NCI-H345 treated with DMSO at 0.1 percent for 48 hours (cell line): ENCODE data around the gene MELTF.

ENCODE experiments used
- DNase-seq: peaks from one replicate; lab custom pipeline; 2025; ENCODE audit not compliant: unreplicated experiment; lab: John Stamatoyannopoulos, UW

The MELTF gene

DNA sequence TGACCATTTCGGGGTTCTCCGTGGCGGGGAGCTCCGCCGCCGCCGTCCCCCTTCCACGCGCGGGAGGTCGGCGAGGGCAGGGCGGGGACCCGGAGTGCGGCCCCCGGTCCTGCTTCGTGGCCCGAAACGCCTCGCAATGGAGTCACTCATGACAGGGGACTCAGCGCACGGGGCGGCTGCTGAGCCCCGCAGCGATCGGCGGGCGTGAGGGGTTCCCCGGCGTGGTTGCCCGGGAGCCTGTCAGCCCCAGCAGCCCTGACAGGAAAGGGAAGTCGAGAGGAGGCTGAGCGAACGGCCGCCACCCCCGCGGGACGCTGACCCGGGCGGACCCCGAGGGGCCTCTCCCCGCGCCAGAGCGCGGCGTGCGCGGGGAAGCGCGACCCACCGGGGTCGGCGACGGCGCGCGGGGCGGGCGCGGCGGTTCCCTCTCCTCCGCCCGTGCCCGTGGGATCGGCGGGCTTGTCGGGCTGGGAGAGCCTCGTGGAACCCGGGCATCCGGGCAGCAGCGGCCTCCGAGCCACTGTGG lies 60.4 kb downstream of the MELTF start:
- no peak for DNase-seq

- no peak for DNase-seq
Measured at GRCh38 chr3:196968233-196969133, 61.1 kb downstream of the MELTF start, which contains the start of gene PIGZ. PIGZ (minus strand) TSS chr3:196968833; CDS start chr3:196952031, 16,802 bp downstream.

DNA sequence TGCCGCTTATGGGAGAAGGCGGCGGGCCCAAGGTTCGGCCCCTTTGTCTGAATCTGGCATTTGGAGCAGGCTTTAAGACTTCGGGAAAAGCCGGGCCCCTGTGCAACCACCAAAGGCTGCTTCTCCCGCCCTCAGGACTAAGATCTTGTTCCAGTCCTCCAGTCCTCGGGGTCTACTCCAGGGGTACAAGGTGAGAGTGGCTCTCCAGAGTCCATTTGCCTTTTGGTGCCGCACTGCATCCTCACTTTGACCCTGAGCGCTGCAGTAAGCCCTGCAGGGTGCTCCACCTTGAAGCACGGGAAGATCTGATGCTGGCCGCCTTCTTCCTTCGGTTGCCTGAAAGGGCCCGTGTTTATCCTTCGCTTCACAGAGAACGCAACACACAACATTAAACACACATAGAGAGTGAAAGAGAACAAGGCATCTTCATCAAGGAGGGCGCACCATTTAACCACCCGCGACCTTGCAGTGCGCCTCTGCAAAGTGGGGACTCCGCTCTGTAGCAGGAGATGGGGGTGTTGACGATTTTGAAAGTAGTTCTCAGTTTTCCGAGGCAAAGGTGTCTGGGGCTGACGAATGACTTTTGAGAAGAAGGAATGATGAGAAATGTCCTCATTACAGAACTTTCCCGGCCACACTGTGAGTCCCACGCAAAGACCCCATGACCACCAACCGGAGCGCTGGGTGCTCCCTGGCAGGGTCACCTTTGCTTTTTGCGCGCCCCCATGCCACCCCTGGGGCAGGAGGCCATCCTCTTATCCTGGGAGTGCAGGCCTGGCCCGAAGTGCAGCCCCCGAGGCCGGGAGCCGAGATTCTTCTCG lies 62.0 kb downstream of the MELTF start:
- no peak for DNase-seq

- DNase-seq: no peak
Measured at GRCh38 chr3:196966526-196967401, 62.9 kb downstream of the MELTF start.

- no peak for DNase-seq
Measured at GRCh38 chr3:196965804-196966173, 63.8 kb downstream of the MELTF start.

- DNase-seq: no peak
Measured at GRCh38 chr3:196965112-196965803, 64.4 kb downstream of the MELTF start.

GRCh38 chr3:196963631-196963953 lies 66.0 kb downstream of the MELTF start:
- DNase-seq: no peak

- DNase-seq: no peak
Measured at GRCh38 chr3:196962930-196963630, 66.5 kb downstream of the MELTF start.

DNA sequence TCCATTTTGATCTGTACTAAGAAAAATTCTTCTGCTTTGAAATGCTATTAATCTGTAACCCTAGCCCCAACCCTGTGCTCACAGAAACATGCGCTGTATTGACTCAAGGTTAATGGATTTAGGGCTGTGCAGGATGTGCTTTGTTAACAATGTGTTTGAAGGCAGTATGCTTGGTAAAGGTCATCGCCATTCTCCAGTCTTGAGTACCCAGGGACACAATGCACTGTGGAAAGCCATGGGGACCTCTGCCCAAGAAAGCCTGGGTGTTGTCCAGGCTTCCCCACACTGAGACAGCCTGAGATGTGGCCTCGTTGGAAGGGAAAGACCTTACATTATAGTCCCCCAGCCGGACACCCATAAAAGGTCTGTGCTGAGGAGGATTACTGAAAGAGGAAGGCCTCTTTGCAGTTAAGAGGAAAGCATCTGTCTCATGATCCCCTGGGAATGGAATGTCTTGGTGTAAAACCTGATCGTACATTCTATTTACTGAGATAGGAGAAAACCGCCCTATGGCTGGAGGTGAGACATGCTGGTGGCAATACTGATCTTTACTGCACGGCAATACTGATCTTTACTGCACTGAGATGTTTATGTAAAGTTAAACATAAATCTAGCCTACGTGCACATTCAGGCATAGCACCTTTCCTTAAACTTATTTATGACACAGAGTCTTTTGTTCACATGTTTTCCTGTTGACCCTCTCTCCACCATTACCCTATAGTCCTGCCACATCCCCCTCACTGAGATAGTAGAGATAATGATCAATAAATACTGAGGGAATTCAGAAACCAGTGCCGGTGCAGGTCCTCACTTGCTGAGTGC lies 67.3 kb downstream of the MELTF start:
- DNase-seq: no peak

DNA sequence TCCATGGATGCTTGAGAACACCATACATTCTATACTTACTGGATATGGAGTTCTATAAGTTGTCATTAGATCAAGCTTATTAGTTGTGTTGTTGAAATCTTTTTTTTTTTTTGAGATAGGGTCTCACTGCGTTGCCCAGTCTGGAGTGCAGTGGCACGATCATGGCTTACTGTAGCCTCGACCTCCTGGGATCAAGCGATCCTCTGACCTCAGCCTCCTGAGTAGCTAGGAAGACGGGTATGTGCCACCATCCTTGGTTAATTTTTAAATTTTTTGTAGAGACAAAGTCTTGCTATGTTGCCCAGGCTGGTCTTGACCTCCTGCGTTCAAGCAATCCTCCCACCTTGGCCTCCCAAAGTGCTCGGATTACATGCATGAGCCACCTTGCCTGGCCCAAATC lies 74.8 kb downstream of the MELTF start:
- no peak for DNase-seq
